Forelimb muscle (tissue), 1 donor: ENCODE data around the gene C19orf44. TPM values are rescaled to one million over a fixed set of nuclear protein-coding genes. Genes with fewer than 3 reads are reported as not detected.
"Not testable (repeated sequence)": the region's sequence is repeated elsewhere in the genome, so short reads cannot be mapped to it uniquely, and the experiment has no call there.

Source experiments
- DNase-seq: peaks from one replicate; pipeline ENCODE4 v3.0.0-alpha.2; 2013; ENCODE audit warnings: low read depth
- polyA plus RNA-seq: library from polyadenylated mRNA; unstranded; fragments of 120-200 nt; gene quantifications from one replicate; pipeline ENCODE4 v1.2.1, GENCODE V29; 2013; ENCODE audit not compliant: insufficient read length

The C19orf44 gene
- polyA plus RNA-seq, result 5.6 TPM

DNA sequence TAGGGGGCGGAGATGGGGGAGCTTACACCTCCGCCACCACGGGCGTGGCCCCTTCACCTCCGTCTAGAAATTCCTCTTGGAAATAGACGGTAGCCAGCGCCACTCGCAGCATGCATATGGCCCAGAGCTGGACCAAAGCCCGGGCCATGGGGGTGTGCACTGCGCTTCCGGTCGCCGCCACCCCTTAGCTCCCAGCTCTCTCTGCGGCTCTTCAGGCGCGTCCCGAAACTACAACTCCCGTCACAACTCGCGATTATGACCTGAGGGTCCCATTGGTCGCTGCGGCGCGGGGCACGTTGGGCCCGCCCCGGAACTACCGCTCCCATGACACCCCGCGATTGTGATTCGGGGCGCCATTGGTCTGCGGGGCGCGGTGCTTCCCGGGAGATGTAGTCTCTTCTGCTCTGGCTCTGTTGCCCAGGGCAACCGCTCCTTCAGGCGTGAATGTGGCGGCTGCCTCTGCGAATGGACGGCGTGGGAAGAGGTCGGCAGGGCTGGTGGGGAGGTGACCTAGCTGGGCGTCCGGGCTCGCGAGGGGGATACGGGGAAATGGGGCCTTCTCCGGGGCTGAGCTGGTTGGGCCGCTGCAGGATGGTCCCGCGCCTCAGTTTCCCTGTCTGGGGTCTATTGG, at the start of gene C19orf44, which contains the start of gene CALR3:
TSS of gene C19orf44 (plus strand) at position 413 of the 631 bp plus-strand sequence. CDS start 4,399 bp downstream, outside the sequence.
TSS of gene CALR3 (minus strand) at position 186 of the 631 bp plus-strand sequence. CDS start at position 148, 38 bp downstream.
- DNase-seq, result peak; percentile 95

DNA sequence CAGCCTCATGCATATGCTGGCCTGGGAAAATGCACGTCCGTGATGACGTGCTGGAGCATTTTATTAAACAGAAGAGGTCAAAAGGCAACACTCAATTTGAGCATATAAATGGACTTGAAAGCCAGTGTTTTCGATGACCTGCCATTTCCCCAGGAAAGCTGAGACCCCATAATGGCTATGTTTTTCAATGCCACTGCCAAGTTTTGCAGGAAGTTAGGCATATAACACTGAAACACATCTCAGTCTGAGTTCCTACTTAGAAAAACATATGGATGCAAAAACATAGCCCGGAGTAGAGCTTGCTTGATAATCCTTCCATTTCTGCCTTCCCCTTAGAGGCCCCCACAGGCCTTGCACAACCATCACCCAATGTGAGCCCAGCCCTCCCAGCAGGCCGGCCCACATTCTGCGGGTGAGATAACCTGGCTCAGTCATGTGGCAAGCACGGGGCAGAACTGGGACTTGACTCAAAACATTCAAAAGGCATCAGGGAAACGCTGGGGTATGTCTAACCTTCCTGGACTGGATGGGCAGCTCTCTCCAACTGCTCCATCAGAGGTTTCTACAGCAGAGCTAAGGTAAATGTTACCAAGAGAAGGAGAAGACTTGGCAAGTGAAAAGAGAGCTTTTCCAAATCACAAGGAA, 49.3 kb upstream of the C19orf44 start:
- peak; percentile 32 for DNase-seq

DNA sequence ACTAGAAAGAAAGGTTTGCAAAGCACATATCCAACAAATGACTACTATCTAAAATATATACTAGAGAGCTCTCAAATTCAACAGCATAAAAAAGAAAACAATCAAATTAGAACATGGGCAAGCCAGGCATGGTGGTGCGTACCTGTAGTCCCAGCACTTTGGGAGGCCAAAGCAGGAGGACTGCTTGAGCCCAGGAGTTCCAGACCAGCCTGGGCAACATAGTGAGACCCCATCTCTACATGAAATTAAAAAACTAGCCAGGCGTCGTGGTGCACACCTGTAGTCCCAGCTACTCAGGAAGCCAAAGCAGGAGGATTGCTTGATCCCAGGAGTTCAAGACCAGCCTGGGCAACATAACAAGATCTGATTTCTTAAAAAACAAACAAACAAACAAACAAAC, 47.3 kb upstream of the C19orf44 start:
- DNase-seq, result not testable (repeated sequence)

DNA sequence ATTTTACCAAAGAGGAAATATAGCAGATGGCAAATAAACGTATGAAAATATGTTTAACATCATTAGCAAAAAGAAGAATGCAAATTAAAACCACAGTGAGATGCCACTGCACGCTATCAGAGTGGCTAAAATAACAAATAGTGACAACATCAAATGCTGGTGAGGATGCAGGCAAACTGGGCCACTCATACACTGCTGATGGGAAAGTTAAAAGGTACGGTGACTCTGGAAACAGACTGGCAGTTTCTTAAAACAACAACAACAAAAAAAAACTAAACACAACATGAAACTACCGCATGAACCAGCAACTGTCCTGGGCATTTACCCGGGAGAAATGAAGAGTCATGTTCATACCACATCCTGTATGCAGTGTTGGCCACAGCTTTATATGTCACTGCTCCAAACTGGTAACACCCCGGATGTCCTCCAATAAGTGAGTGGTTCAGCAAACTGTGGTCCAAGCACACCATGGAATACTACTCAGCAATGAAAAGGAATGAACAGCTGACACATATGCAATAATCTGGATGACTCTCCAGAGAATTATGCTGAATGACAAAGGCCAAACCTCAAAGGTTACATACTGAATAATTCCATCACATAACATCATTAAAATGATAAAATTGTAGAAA, 46.7 kb upstream of the C19orf44 start:
- DNase-seq, result no peak

DNA sequence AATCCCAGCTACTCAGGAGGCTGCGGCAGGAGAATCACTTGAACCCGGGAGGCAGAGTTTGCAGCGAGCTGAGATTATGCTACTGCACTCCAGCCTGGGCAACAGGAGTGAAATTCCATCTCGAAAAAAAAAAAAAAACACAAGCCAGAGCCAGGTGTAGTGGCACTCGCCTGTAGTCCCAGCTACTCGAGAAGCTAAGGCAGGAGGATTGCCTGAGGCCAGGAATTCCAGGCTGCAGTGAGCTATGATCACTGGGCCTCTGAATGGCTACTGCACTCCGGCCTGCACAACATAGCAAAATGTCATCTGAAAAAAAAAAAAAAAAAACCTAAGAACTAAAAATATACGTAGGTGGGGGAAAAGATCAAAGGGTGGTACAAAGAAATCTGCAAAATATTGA, 43.9 kb upstream of the C19orf44 start:
- DNase-seq, result no peak

DNA sequence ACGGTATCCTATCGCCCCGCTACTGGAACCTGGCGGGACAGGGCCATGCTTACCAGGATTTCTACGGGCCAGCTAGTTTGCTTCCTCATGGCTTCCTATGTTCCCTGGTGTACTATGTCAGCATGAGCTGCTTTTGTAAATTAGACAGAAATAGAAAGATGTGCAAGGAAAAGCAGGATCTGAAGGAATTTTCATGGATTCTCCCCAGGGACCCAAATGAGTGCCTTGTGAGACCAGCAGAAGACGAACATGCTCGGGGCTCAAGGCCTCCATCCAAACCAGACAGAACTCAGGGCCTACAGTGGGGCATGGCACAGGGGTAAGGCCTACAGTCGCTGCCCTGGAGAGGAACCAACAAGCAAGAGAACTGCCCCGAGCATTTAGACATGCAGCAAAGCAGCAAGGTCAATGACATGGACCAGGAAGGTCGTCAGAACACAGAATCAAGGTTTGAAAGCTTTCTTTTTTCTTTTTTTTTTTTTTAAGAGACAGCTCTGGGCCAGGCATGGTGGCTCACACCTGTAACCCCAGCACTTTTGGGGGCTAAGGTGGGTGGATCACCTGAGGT, 41.8 kb upstream of the C19orf44 start:
- no peak for DNase-seq

DNA sequence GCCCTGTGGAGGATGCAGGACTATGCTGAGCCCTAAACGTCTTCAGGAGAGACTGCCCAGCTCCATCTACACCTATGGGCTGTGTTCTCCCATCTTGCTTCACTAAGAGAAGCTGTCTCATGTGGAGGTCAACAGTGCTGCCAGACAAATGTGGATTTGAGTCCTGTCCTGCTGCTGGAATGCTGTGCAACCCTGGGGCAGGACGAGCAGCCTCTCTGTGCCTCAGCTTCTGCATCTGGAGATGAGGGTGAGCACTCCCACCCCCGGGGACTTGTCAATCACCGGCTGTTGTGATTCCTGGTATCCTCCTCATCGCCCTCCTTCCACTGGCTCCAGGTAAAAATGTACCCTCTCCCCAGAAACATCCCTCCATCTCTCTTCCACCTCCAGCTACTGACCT, 40.7 kb upstream of the C19orf44 start:
- no peak for DNase-seq

DNA sequence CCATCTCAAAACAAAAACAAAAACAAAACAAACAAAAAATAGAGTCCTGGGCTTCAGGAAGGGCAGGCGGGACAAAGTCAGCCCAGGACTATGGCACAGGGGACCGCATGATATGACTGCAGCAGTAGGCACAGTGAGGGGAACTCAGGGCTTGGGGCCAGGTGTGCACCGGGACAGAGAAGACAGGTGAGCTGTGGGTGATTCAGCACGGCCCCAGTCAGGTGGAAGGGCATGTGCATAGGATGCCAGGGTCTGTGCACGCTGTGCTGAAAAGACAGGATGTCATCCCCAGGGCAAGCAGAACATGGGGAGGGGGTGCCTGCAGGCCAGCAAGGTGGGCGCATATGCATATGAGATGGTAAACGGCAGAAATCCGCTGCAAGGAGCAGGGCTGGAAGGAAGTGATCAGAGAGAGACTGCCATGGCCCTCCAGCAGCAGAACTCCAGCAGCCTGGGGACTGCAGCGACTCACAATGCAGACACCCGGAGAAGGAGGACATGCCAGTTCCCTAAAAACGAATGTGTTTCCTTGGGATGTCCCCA, 39.5 kb upstream of the C19orf44 start:
- no peak for DNase-seq

DNA sequence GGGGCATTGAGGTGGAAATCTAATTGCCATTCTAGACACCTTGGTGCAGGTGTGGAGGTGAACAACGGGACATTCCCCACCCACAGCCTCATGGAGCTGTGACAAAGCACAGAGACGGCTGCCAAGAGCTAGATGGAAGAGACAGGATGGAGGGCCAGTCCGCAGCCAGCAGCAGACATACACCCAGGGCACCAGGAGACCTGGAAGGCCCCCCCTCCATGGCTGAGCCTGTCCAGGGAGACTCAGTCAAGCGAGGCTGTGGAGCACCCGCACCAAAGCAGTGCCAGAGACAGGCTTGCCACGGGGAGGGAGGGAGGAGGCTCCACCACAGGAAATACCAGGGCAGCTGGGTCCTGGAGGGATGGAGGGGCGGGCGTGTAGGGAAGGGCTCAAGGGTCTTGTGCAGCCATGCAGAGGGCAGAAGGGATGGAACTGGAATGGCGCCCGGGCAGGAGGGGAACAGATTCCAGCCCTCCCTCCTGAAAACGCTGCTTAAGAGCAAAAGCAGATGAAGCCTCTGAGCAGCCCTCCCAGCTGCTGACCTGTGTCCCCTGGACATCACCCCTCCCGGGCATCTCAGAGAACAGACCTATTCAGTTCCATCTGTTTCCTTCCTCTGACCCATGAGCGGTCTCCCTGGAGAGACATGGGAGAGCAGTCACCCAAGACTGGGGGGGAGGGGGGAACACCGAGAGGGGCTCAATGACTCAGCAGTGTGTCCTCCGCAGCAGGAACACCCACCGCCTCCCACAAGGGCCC, 38.8 kb upstream of the C19orf44 start:
- no peak for DNase-seq

DNA sequence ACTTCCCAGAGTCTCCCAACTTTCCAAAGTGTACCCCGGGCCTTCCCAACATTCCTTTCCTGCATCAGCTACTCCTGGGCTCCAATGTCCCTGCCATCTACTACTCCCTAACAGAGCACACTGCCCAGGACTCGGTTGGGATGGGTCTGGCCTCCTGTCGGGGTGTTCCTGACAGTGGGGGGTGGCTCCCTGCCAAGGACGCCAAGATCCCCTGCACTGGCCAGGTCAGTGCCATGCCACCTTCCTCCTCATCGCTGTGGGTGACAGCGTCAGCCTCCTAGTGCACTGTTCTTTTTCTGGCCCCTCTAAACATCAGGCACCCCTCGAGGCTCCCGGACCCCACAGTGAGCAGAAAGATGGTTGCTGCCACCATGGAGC, 38.3 kb upstream of the C19orf44 start:
- DNase-seq, result no peak

DNA sequence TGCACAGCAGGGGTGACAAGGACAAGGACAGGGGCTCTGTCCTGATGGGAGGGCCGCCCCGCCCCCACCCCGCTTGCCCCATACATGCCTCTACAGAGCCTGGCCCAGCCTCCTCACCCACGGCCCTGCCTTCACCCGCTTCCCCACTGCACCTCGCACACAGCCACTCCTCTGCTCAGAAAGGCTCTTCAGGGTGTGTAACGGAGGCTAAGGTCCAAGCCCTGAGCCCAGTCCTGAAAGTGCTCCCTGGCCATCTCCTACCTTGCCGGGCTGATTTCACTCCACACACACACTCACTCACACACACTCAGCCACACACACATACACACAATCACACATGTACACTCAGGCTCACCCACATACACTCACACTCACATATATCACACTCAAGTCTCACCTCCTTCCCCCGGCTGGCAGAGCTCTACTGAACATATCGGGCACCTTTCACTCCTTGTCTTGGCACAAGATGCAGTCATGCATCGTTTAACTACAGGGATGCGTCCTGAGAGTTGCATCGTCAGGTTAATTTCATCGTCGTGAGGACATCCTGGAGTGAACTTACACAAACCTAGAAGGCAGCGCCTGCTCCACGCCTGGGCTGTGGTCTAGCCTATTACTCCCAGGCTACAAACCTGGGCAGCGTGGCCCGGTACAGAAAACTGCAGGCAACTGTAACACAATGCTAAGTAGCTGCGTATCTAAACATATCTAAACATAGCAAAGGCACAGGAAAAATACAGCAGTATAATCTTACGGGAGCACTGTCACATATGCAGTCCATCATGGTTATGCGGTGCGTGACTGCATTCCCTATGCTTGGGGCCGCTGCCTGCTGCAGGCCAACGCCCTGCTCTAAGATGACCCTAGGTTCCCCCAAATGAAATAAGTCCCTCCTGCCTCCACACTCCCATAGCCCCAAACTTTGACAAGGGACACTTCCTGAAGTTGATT, 37.5 kb upstream of the C19orf44 start:
- no peak for DNase-seq

DNA sequence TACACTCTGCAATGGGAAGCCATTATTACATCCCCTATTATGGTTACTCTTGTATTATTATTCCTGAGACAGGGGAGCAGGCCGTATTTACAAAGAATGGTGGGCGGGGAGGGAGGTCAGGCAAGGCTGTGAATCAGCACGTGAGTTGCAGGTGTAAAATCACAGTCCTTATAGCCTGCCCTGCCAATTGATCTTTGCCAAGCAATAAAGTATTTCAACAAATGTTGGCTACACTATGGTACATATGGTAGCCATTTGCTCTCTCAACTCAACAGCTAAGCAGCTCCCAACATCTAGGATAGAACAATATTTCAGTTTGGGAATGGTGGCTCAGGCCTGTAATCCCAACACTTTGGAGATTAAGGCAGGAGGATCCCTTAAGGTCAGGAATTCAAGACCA, 36.5 kb upstream of the C19orf44 start:
- DNase-seq, result no peak

DNA sequence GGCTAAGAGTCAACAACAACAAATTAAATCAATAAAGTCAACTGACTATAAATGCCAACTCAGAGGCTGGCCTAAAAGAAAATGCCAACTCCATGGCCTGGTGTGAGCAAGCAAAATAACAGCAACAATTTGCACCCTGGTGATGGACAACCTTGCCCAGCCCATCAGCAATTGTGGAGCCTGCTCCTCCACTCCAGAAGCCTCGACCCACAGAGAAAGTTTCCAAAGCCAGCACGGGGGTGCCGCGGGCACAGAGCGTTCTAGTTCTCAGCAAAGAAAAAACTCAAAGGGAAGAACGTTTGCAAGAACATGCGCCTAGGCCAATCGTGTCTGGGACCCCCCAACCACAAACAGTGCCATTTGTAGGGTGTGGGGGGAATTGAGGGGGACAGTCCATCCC, 35.7 kb upstream of the C19orf44 start:
- DNase-seq, result no peak

DNA sequence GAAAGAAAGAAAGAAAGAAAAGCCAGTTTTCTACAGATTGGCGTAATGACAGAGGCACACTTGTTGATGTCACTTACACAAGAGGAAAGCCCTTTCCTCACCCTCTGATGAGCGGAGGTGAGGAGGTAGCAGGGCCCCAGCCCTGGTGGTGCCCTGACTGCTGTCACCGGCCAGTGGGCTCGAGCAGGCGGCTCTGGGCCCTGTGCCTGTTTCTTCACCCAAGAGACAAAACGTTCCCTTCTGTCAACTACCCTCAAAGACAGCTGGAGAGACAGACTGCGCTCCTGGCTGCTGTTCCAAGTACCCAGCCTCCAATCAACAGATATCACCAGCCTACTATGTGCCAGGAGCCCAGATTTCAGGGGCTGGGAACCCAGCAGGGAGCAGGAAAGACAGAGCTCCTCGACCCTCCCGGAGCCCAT, 34.6 kb upstream of the C19orf44 start:
- DNase-seq, result no peak

DNA sequence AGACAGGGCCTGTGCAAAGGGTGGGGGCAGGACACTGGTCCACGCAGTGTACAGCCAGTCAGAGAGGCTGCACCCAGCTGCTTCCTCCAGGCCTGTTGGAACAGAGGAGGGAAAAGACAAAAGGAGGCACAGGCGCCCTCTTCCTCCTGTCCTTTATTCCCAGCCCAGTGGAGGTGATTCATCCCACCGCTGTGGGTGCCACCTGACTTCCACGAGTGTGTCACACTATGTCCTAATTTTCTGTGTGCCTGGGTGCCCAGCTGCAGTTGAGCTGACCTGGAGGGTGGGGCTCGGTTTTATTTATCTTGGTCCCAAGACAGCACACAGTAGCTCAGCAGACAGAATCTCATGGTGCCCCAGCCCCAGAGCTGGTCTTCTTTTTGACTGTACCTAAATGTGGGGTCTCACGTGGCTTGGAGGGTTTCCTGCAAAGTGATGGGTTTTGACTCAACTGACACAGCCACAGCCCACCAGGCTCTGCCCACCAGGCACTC, 33.4 kb upstream of the C19orf44 start:
- no peak for DNase-seq

DNA sequence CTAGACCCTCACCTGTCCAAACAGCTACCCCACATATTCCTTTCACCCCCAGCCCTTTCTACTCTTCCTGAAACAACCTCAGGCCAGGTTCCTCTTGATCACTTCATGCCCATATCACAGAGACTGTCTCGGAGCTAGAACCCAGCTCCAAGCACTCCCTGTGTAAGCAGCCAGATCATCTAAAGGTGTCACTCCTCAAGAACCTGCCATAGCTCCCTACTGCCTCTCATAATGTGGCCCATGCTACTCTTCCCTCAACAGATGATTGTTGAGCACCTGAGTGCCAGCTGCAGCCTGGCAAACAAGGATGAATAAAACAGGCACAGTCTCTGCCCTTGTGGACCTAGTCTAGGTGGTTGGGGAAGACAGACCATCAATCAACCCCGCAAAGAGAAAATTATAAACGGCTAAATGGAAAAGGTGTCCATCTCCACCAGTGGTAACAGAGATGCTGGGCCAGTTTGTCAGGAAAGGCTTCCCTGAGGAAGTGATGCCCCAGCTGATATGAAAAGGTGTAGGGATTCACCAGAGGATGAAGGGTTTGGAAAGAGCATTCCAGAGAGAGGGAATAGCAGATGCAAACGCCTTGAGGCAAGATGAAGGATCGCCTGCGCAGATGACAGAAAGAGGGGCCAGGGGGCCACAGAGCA, 32.7 kb upstream of the C19orf44 start:
- no peak for DNase-seq

DNA sequence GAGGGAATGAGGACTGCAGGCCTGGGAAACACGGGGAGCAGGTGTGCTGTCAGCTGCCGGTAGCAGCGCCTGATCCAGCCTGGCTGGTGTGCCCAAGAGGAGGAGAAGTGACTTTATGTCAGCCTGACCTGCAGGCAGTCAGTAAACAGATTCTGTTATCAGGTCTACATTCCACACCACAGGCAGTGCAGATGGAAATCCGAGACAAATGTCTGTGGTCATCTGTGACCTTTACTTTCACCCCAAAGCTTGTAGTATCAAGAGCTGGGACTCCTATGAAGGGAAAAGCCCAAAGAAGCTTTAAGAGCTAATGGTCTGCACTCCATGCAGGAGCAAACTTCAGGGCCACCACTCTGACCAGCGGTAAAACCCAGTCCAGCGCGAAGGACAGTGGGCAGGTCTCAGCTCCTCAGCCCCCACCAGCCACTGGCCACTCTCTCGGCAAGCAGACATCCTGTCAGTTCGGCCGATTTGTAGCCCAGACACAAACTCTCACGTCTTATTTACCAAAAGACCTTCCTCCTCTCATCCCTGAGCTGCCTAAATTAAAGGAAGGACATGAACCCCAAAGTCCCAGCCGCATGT, 32.1 kb upstream of the C19orf44 start:
- DNase-seq, result no peak

DNA sequence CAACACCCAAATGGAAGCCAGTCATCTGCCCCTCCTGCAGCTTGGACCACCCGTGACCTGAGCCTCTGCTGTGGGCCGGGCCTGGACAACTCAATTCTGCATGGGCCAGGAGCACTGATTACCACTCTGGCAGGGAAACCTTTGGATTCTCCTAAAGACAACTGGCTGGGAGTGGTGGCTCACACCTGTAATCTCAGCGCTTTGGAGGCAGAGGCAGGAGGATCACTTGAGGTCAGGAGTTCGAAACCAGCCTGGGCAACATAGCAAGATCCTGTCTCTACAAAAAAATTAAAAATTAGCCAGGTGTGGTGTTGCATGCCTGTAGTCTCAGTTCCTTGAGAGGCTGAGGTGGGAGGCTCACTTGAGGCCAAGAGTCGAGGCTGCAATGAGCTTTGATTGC, 31.0 kb upstream of the C19orf44 start:
- no peak for DNase-seq

DNA sequence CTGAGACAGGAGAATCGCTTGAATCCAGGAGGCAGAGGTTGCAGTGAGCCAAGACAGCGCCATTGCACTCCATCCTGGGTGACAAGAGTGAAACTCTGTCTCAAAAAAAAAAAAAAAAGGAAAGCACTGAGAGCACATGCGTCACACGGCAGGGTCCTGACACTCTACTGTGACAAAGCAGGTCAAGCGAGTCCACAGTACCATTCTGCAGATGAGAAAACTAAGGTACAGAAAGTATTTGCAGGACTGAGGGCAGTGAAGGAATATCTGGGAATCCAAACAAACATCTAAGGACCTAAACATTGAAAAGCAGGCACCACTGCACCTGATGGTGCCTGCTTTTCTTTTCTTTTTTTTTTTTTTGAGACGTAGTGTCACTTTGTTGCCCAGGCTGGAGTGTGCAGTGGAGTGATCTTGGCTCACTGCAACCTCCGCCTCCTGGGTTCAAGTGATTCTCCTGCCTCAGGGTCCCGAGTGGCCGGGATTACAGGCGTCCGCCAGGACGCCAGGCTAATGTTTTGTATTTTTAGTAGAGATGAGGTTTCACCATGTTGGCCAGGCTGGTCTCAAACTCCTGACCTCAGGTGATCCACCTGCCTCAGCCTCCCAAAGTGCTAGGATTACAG, 29.3 kb upstream of the C19orf44 start:
- not testable (repeated sequence) for DNase-seq
